ENCODE data around the gene EML4.

EML4 gene

DNA sequence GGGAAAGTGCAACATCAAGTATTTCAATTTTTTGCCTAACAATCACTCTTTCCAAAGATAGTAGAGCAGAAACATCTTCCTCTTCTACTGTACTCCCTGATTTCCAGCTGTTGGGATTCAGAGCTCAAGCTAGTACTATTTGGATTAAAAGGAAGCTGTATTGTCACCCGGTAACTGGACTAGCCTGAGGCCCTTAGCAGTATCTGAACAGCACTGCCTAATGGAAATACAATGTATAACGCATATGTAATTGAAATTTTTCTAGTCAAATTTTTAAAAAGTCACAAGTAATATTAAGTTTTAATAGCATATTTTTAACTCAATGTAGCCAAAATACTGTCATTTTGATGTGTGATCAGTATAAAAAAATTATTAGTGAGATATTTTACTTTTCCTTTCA, 105.7 kb downstream of the EML4 start:
- no peaks in the 10 kb centered on the region for H3K27me3 Mint-ChIP-seq (ENCODE audit: low read depth)

DNA sequence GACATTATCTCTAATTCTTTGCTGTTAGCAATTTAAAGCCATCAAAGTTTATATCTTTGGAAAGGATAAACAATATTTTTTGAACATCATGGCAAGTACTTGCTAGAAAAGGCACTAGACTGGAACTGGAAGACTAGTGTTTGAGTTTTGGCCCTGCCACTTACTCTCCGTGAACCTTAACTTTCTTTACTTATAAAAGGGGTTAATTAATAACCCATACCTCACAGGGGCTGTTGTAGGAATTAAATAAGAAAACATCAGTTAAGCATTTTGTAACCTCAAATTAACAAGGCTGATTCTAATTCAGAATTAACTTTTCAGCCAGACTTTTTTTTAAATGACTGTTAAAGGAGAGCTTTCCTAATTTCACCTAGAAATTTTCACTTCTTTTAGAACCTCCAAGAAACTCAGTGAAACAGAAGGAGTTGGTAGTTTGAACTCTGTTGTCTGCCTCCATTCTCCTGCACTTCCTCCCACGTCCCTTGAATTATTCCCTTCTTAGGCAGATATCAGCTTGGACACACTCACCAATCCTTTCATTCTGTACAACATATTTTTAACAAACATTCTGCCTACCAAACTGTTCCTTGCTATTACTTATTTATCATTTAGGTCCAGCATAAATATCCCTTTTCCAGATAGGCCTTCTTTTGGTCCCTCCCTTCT, 112.4 kb downstream of the EML4 start:
- Mint-ChIP-seq H3K4me3 (peak overlapping the region in 1 of 3 experiments; percentile 3), H3K9me3 (no peaks in the 10 kb centered on the region), H3K4me1 (peaks cover 20% of the 10 kb centered on the region), H3K36me3 (ENCODE audit: low read depth) (peaks cover 64% of the 10 kb centered on the region), H3K27me3 (ENCODE audit: low read depth) (no peaks in the 10 kb centered on the region), H3K27ac (peak overlapping the region; percentile 81 to 92 (median 84))
- TF ChIP-seq, protein P1, sequence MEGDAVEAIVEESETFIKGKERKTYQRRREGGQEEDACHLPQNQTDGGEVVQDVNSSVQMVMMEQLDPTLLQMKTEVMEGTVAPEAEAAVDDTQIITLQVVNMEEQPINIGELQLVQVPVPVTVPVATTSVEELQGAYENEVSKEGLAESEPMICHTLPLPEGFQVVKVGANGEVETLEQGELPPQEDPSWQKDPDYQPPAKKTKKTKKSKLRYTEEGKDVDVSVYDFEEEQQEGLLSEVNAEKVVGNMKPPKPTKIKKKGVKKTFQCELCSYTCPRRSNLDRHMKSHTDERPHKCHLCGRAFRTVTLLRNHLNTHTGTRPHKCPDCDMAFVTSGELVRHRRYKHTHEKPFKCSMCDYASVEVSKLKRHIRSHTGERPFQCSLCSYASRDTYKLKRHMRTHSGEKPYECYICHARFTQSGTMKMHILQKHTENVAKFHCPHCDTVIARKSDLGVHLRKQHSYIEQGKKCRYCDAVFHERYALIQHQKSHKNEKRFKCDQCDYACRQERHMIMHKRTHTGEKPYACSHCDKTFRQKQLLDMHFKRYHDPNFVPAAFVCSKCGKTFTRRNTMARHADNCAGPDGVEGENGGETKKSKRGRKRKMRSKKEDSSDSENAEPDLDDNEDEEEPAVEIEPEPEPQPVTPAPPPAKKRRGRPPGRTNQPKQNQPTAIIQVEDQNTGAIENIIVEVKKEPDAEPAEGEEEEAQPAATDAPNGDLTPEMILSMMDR (IDR thresholded peaks at IDR 0.05; ENCODE audit: unreplicated experiment in 3 of 3), result no peak

More for the DNA sequence above, 105.7 kb downstream of the EML4 start:
- Mint-ChIP-seq H3K27ac (peak overlapping the region in 2 of 3 experiments; percentile 7 to 86), H3K9me3 (no peaks in the 10 kb centered on the region), H3K4me1 (peaks cover 28% of the 10 kb centered on the region), H3K36me3 (ENCODE audit: low read depth) (peaks cover 23% of the 10 kb centered on the region), H3K4me3 (no peak overlapping the region)
- TF ChIP-seq, protein P1 (IDR thresholded peaks at IDR 0.05; ENCODE audit: unreplicated experiment in 3 of 3), result no peak

DNA sequence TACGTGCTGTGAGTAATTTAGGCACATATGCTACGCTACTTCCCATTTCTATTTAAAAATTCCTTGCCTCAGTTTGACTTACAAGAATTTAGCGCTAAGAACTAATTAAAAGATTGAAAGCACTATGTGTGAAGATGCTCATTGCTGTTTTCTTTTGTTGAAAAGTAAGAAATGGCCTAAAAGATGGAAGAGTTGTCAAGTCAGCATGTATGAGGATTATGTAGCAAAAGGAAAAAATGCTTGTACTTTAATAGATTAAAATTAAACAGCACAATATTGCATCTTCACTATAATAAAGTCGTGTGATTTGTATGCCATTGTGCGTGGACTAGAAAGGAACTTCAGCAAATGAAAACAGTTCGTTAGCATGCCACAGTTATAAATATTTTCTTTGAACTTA, 114.9 kb downstream of the EML4 start:
- peaks cover 64% of the 10 kb centered on the region for H3K36me3 Mint-ChIP-seq (ENCODE audit: low read depth)
- H3K4me1 Mint-ChIP-seq, result peaks cover 7% of the 10 kb centered on the region
- no peaks in the 10 kb centered on the region for H3K27me3 Mint-ChIP-seq (ENCODE audit: low read depth)
- peak overlapping the region in 2 of 3 experiments; percentile 68 to 72 for H3K27ac Mint-ChIP-seq
- no peaks in the 10 kb centered on the region for H3K9me3 Mint-ChIP-seq
- no peak overlapping the region for H3K4me3 Mint-ChIP-seq
- TF ChIP-seq, protein P1 (IDR thresholded peaks at IDR 0.05; ENCODE audit: unreplicated experiment in 3 of 3), result no peak

DNA sequence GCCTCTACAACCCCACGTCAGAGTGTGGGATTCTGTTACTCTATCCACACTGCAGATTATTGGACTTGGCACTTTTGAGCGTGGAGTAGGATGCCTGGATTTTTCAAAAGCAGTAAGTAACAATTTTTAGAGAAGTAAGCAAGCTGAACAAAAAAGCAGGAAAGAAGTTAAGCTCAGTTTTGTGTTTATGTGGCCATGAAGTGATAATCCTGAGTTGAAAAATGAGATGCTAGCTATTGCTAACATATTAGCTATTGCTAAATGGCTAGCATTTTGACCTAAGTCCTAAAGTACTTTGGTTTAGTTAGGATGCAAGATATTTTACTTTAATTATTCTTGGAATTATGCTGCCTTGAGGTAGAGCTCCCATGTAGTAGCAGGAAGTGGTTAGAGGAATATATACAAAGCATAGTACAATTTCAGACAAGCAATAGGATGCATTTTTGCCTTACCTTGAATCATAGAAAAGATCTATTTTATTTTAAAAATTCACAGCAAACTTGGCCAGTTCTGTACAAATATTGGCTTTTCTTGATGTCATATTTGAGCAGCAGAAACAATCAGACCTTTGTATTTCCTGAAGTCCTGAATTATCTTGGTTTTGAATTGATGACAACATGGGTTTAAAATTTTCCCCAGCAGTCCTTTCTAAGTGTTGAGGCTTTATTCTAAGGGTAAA, 117.3 kb downstream of the EML4 start:
- peaks cover 61% of the 10 kb centered on the region for H3K36me3 Mint-ChIP-seq (ENCODE audit: low read depth)
- TF ChIP-seq, protein P1 (IDR thresholded peaks at IDR 0.05; ENCODE audit: unreplicated experiment in 3 of 3), result no peak
- H3K27me3 Mint-ChIP-seq (ENCODE audit: low read depth), result no peaks in the 10 kb centered on the region
- H3K4me3 Mint-ChIP-seq, result no peak overlapping the region
- H3K27ac Mint-ChIP-seq, result no peak overlapping the region
- H3K4me1 Mint-ChIP-seq, result peaks cover 7% of the 10 kb centered on the region
- no peaks in the 10 kb centered on the region for H3K9me3 Mint-ChIP-seq

DNA sequence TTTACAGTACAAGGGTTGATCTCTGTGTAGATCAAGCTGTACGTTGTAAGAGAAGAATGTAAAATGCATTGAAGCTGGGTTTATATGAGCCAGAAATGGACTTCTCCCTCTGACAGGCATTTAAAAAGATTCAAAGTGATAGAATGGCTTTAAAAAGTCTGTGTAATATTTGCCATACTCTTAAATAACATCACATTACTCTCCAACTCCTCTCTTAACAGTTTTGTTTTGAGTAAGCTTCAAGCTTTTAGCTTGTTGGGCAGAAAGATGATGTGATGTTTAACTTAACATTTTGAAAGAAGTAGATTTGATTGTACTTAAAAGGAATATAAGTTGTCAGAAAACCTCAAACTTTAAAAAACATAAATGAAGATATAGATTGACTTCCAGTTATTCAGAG, 119.7 kb downstream of the EML4 start:
- Mint-ChIP-seq H3K36me3 (ENCODE audit: low read depth) (peaks cover 62% of the 10 kb centered on the region), H3K9me3 (no peaks in the 10 kb centered on the region), H3K27me3 (ENCODE audit: low read depth) (no peaks in the 10 kb centered on the region), H3K27ac (no peak overlapping the region), H3K4me1 (no peaks in the 10 kb centered on the region), H3K4me3 (no peak overlapping the region)
- TF ChIP-seq, protein P1 (IDR thresholded peaks at IDR 0.05; ENCODE audit: unreplicated experiment in 3 of 3), result no peak

Data from nephron (organoid).